GM18868 (cell line): ENCODE results near the gene MAG.

Experiments used
- ATAC-seq: cut with Tn5 transposase; IDR thresholded peaks from one replicate; pipeline ENCODE4 v1.9.1; 2021; ENCODE audit warnings: mild to moderate bottlenecking, moderate library complexity; ENCODE audit not compliant: unreplicated experiment

Gene MAG

GRCh38 chr19:35265126-35265899 is 26.6 kb upstream of the MAG start:
- ATAC-seq: no peak

DNA sequence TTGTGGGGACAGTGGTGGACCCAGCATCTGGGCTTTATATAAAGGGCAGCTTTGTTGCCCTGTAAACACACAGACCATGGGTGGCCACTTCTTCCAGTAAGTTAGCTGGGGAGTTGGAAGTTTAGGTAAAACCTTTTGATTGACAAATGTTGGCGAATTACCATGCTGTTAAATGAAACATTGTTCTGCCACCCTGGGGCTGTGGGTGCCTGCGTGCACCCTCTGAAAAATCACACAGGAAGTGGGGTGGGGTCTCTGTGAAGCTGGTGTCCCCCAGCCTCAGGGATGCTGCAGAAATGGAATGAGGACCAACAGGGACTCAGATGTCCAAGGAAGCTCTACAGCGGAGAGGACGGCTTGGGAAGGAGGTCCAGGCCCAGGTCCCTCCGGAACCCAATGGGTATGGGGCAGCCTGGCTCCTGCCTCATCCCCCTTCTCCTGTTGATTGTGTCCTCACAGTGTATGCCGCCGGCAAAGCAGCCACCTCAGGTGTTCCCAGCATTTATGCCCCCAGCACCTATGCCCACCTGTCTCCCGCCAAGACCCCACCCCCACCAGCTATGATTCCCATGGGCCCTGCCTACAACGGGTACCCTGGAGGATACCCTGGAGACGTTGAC is 26.0 kb upstream of the MAG start:
- ATAC-seq: no peak

GRCh38 chr19:35266520-35267352 is 25.2 kb upstream of the MAG start:
- no peak for ATAC-seq

- ATAC-seq: no peak
Observed at GRCh38 chr19:35267353-35267817, 24.6 kb upstream of the MAG start.

GRCh38 chr19:35267818-35268535 is 24.0 kb upstream of the MAG start:
- ATAC-seq: peak; percentile 45

DNA sequence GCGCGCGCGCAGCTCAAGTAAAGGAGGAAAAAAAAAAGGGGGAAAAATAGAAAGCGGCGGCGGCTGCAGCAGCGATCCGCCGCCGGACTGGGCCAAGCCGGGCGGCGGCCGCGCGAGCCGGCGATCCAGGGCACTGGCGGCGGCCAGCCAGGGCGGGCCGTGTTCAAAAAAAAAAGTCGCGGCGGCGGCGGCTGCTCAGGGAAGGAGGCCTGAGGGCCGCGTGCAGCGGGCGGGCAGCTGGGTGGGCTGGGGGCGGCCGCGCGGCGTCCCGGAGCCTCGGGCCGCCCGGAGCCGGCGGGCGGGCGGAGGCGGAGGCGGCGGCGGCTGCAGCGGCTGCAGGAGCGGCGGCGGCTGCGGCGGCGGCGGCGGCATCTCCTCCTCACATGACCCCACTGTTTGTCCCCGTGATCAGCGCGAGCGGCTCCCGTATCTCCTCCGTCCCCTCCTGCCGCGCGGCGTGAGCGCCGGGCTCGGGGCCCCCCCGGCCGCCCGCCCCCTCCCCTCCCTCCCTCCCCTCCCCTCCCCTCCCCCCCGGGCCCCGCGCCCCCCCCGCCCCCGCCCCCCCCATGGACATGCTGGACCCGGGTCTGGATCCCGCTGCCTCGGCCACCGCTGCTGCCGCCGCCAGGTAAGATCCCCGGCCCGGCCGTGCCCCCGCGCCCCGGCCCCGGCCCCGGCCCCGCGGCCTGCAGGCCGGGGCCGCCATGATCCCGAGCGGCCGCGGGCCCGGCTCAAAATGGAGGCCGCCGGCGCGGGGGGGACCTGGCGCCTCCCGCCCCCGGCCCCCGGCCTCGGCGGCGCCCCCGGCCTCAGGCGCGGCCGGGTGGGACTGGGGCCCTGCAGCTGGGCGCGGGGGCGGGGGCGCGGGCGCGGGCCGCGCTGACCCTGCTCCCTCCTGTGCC is 23.2 kb upstream of the MAG start, which contains the start of gene USF2:
TSS of gene USF2 (plus strand) at position 427 of the 902 bp plus-strand sequence. CDS start at position 567, 140 bp downstream.
- ATAC-seq: peak; percentile 30

- ATAC-seq: peak; percentile 36
Observed at GRCh38 chr19:35269438-35270117, 22.4 kb upstream of the MAG start.

DNA sequence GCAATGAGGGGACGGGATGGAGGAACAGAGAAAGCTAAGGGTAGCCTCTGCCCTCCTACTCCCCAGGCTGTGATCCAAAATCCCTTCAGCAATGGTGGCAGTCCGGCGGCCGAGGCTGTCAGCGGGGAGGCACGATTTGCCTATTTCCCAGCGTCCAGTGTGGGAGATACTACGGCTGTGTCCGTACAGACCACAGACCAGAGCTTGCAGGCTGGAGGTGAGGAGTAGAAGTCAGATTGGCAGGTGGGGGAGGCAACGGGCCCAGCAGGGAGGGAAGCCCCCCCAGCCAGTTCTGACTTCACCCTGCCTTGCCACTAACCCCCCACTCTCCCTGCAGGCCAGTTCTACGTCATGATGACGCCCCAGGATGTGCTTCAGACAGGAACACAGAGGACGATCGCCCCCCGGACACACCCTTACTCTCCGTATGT is 21.6 kb upstream of the MAG start:
- ATAC-seq: no peak

- ATAC-seq: no peak
Observed at GRCh38 chr19:35271546-35271945, 20.4 kb upstream of the MAG start.

- no peak for ATAC-seq
Observed at GRCh38 chr19:35272122-35272719, 19.7 kb upstream of the MAG start.

- no peak for ATAC-seq
Observed at GRCh38 chr19:35272954-35273649, 18.9 kb upstream of the MAG start.

- no peak for ATAC-seq
Observed at GRCh38 chr19:35273686-35274259, 18.2 kb upstream of the MAG start.

- ATAC-seq: no peak
Observed at GRCh38 chr19:35274323-35274722, 17.6 kb upstream of the MAG start.

DNA sequence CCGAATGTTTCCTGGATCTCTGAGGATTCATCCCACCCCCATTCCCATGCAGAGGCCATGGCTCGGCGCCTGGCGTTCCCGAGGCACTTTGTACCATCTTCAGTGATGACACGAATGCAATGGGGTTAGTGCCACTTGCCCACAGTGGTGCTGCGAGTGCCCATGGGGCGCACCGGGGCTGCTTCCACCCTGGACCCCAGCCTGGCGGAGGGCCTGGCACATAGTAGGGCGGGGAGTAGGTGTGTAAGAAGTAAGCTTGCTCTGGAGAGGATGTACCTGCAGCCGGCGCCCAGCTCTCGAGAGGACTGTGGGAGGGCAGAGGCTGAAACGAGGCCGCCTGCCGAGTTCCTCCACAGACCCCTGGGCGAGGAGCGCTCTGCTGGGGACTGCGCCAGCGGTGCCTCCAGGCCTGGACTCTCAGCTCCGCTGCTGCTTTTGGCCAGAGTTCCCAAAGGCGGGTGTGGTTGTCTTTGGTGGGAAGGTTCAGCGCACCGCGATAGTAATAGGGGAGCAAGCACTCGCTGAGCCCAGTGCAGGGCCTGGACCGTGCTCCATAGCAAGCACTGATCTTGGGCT is 15.2 kb upstream of the MAG start:
- ATAC-seq: no peak

GRCh38 chr19:35278578-35279284 is 13.2 kb upstream of the MAG start:
- no peak for ATAC-seq

- ATAC-seq: no peak
Observed at GRCh38 chr19:35279374-35279773, 12.6 kb upstream of the MAG start.
